ENCODE measurements around the gene RNF130. TPM values are rescaled to one million over a fixed set of nuclear protein-coding genes. Genes with fewer than 3 reads are reported as not detected.

Gene RNF130
- total RNA-seq, 4 donors from 2014 or later, result 34.5 to 79.5 (median 55.6) TPM

MicroRNAs within 50 kb of the gene (microRNA counts, 767-probe panel; counts per million panel counts)
- 448 to 7,333 counts per million in 2 donors for microRNA hsa-miR-340-5p

Small RNAs within 50 kb of the gene (microRNA-seq; reads per million reads assigned to microRNA genes)
- gene MIR340 (ENCODE audit: borderline replicate concordance in 2 of 2), result 145 to 203 reads per million in 2 donors

Other genes with a start within 250 kb of the RNF130 start
- 10 to 100 TPM in 1 of 4 donors, 1 to 10 TPM in 3; 2.9 to 16.1 (median 8.3) TPM for gene MRNIP, start 212.9 kb downstream of the RNF130 start, total RNA-seq
- gene TBC1D9B, start 163.9 kb downstream of the RNF130 start, total RNA-seq, result 10 to 100 TPM; 56.1 to 65.9 (median 62.7) TPM
- gene RASGEF1C, start 137.5 kb upstream of the RNF130 start, total RNA-seq, result not detected
- gene MAPK9, start 220.3 kb upstream of the RNF130 start, total RNA-seq, result 10 to 100 TPM; 18.3 to 27.0 (median 23.9) TPM

Data from gastrocnemius medialis (tissue), 4 donors.